Measurements from ENCODE around the gene DLL3.

Gene DLL3

GRCh38 chr19:39502640-39503417, 4.1 kb downstream of the DLL3 start (continued):
- TF ChIP-seq ZNF513 (tag by site-specific recombination; IDR thresholded peaks at IDR 0.05): peak; percentile 28; the same call in 1 of the 2 replicates
- TF ChIP-seq FEZF1 (tag by site-specific recombination; IDR thresholded peaks at IDR 0.05): 0 out of 2 replicates have a peak, but pooled peaks have one; percentile 16
- TF ChIP-seq, protein P1, sequence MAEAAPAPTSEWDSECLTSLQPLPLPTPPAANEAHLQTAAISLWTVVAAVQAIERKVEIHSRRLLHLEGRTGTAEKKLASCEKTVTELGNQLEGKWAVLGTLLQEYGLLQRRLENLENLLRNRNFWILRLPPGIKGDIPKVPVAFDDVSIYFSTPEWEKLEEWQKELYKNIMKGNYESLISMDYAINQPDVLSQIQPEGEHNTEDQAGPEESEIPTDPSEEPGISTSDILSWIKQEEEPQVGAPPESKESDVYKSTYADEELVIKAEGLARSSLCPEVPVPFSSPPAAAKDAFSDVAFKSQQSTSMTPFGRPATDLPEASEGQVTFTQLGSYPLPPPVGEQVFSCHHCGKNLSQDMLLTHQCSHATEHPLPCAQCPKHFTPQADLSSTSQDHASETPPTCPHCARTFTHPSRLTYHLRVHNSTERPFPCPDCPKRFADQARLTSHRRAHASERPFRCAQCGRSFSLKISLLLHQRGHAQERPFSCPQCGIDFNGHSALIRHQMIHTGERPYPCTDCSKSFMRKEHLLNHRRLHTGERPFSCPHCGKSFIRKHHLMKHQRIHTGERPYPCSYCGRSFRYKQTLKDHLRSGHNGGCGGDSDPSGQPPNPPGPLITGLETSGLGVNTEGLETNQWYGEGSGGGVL (tag by site-specific recombination; IDR thresholded peaks at IDR 0.05): no peak; the same call in 1 of the 2 replicates
- TF ChIP-seq ZNF560 (tag by site-specific recombination; IDR thresholded peaks at IDR 0.05; ENCODE audit: borderline replicate concordance): peak; percentile 51; the same call in 1 of the 2 replicates
- TF ChIP-seq ZNF202 (tag by site-specific recombination; IDR thresholded peaks at IDR 0.05; ENCODE audit: borderline replicate concordance): no peak
- no peak for TF ChIP-seq ZNF341 (tag by site-specific recombination; IDR thresholded peaks at IDR 0.05; ENCODE audit: low read depth)
- TF ChIP-seq ZBTB7A (tag by site-specific recombination; IDR thresholded peaks at IDR 0.05; ENCODE audit: low read depth): no peak
- no peak for TF ChIP-seq ZNF670 (tag by site-specific recombination; IDR thresholded peaks at IDR 0.05; ENCODE audit: low read depth)
- TF ChIP-seq HIC1 (tag by site-specific recombination; IDR thresholded peaks at IDR 0.05): no peak
- TF ChIP-seq GLIS2 (tag by site-specific recombination; IDR thresholded peaks at IDR 0.05): peak; percentile 55
- 0 out of 2 replicates have a peak, but pooled peaks have one; percentile 20 for TF ChIP-seq ZBTB48 (tag by site-specific recombination; IDR thresholded peaks at IDR 0.05)
- no peak for TF ChIP-seq ZNF138 (tag by site-specific recombination; IDR thresholded peaks at IDR 0.05; ENCODE audit: borderline replicate concordance)
- no peak for TF ChIP-seq ZNF639 (tag by site-specific recombination; IDR thresholded peaks at IDR 0.05)
- TF ChIP-seq ZNF585B (tag by site-specific recombination; IDR thresholded peaks at IDR 0.05): 0 out of 2 replicates have a peak, but pooled peaks have one; percentile 1
- TF ChIP-seq ZNF37A (tag by site-specific recombination; IDR thresholded peaks at IDR 0.05): no peak; the same call in 1 of the 2 replicates
- TF ChIP-seq ZBTB44 (tag by site-specific recombination; IDR thresholded peaks at IDR 0.05): peak; percentile 83
- 0 out of 2 replicates have a peak, but pooled peaks have one; percentile 1 for TF ChIP-seq ZNF416 (tag by site-specific recombination; IDR thresholded peaks at IDR 0.05)
- peak; percentile 97 for TF ChIP-seq ZNF561 (tag by site-specific recombination; IDR thresholded peaks at IDR 0.05; ENCODE audit: borderline replicate concordance)
- TF ChIP-seq, protein P2, sequence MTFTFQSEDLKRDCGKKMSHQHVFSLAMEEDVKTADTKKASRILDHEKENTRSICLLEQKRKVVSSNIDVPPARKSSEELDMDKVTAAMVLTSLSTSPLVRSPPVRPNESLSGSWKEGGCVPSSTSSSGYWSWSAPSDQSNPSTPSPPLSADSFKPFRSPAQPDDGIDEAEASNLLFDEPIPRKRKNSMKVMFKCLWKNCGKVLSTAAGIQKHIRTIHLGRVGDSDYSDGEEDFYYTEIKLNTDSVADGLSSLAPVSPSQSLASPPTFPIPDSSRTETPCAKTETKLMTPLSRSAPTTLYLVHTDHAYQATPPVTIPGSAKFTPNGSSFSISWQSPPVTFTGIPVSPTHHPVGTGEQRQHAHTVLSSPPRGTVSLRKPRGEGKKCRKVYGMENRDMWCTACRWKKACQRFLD (tag by site-specific recombination; IDR thresholded peaks at IDR 0.05): no peak
- TF ChIP-seq ZNF23 (tag by site-specific recombination; IDR thresholded peaks at IDR 0.05; ENCODE audit: borderline replicate concordance): no peak
- TF ChIP-seq ZNF521 (tag by site-specific recombination; IDR thresholded peaks at IDR 0.05): no peak
- TF ChIP-seq, protein P3, sequence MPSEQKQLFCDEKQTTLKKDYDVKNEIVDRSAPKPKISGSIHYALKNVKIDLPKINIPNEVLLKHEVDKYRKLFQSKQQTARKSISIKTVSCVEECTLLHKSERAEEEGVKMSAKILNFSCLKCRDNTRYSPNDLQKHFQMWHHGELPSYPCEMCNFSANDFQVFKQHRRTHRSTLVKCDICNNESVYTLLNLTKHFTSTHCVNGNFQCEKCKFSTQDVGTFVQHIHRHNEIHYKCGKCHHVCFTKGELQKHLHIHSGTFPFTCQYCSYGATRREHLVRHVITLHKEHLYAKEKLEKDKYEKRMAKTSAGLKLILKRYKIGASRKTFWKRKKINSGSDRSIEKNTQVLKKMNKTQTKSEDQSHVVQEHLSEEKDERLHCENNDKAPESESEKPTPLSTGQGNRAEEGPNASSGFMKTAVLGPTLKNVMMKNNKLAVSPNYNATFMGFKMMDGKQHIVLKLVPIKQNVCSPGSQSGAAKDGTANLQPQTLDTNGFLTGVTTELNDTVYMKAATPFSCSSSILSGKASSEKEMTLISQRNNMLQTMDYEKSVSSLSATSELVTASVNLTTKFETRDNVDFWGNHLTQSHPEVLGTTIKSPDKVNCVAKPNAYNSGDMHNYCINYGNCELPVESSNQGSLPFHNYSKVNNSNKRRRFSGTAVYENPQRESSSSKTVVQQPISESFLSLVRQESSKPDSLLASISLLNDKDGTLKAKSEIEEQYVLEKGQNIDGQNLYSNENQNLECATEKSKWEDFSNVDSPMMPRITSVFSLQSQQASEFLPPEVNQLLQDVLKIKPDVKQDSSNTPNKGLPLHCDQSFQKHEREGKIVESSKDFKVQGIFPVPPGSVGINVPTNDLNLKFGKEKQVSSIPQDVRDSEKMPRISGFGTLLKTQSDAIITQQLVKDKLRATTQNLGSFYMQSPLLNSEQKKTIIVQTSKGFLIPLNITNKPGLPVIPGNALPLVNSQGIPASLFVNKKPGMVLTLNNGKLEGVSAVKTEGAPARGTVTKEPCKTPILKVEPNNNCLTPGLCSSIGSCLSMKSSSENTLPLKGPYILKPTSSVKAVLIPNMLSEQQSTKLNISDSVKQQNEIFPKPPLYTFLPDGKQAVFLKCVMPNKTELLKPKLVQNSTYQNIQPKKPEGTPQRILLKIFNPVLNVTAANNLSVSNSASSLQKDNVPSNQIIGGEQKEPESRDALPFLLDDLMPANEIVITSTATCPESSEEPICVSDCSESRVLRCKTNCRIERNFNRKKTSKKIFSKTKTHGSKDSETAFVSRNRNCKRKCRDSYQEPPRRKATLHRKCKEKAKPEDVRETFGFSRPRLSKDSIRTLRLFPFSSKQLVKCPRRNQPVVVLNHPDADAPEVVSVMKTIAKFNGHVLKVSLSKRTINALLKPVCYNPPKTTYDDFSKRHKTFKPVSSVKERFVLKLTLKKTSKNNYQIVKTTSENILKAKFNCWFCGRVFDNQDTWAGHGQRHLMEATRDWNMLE (tag by site-specific recombination; conservative IDR thresholded peaks at IDR 0.05; ENCODE audit: low read depth): no peak
